GM11168 (cell line): ENCODE measurements around the gene COL27A1.
"Not testable (repeated sequence)": the region's sequence is repeated elsewhere in the genome, so short reads cannot be mapped to it uniquely, and the experiment has no call there.

Experiments
- in situ Hi-C: fragments of 300-500 bp; cut with MboI; formaldehyde crosslinking; loops from one replicate; pipeline ENCODE4 v1.12.0; 2022; ENCODE audit warnings: low sequenced_read_pairs; ENCODE audit not compliant: unreplicated experiment

COL27A1 gene

GRCh38 chr9:114122136-114123027 is 33.0 kb upstream of the COL27A1 start:
- in situ Hi-C loops = no loop called here

DNA sequence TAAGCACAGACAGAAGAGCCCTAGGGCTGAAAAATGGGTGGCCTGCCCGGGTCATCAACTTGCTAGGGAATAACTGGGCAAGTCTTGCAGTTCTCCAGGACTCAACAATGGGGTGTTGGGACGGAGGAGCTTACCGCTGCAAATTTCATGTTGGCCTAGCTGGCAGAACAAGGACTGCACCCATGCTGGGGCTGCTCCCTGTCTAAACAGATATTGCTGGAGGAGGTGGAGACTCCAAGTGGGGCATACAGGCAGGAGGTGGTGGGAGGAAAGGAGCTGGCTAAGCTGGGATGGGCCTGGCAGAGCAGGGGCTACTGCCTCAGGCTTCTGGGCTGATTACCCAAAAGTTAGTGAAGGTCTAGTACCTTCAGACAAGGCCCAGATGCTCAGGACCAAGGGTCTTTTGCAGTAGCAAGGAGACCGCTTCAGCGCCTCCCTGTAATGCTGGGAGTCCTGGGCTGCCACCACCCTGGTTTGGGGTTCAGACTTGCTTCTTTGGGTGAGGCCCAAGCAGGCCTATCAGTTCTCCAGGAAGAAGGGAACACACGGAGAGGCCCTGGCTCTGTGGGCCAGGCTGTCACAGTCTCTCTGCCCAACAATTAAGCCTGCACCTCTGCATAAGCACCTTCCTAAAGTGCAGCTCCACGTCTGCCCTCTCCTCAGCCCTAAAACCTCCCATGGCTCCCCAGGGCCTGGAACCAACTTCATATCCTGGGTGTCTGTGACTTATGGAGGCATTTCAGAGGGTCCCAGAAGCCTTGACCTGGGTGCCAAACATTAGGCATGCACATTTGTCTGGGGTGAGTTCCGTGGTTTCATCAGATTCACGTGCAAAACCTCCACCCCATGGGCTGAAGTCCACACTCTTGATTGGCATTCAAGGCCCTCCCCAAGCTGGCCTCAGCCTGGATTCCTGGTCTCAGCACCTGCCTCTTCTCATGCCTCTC is 32.0 kb upstream of the COL27A1 start:
- in situ Hi-C loops = no loop called here

DNA sequence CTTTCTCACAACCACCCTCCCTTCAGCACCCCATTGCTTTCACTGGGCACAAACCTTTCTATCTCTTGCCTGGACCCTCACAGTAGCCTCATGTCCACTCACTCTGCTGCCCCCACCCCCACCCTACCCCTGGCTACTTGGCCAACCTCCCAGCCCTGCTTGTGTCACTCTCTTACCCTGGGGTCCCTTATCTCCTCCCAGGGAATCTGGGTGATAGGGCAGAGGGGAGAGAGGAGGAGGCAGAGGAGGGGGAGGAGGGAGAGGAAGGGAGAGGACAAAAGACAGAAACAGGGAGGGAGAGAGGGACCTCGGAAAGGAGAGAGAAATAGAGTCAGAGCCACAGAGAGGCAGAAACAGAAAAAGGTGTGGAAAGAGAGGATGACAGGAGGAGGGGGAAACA is 31.2 kb upstream of the COL27A1 start:
- in situ Hi-C loops = no loop called here

DNA sequence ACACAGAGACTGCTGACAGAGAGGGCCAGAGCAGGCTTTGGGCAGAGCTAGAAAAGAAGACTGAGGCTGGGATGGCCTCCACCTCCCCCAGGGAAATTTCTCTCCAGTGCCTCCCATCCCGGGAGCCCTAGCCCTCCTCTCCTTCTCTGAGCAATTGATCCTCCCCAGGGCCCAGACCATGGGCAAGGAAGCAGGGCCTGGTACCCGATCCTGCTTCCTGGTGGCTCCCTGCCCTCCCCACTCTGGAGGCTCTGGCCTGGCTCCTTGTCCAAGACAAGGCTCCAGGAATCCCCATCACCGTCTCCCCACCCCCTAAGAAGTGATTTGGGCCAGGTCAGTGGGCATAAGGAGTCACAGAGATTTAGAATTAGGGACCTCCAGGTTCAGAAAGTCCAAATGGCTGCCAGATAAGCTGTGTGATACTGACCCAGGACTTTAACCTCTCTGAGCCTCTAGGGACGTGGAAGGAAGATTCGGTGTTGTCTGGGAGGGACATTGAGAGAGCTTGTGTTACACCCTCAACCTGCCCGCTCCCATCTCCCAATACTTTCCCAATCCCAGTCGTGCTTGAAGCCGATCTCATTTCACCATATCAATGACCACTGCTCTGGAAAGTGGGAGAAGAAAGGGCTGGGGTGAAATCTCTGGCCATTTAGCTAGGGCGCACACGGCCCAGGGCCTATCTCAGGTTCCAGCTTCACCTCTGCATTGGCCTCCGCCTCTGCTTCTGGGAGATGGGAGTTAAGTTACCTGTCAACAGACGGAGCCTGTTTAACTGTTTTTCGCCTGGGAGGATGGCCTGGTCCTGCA is 30.5 kb upstream of the COL27A1 start:
- in situ Hi-C loops = no loop called here

DNA sequence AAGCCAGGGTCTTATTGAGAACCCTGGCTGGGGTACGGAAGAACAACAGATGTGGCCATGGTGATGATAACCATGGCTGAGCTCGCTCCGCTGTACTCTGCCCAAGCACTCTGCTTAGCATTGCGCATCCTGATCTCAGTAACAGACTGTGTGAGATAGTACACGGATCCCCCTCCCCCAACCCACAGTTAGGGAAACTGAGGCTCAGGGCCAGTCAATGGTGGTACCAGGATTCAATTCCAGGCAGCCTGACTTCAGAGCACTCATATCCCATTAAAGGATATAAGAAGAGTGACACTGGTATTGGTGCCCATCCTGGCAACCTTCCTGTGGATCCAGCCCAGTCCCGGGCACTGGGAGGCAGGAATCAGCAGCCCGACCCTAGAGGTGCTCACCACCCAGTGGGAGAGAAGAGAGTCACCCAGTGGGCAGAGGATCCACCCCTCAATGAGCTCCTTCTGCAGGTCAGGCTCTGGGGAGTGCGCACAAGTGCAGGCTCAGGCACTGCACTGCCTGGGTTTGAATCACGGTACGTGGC is 29.8 kb upstream of the COL27A1 start:
- in situ Hi-C loops = no loop called here

DNA sequence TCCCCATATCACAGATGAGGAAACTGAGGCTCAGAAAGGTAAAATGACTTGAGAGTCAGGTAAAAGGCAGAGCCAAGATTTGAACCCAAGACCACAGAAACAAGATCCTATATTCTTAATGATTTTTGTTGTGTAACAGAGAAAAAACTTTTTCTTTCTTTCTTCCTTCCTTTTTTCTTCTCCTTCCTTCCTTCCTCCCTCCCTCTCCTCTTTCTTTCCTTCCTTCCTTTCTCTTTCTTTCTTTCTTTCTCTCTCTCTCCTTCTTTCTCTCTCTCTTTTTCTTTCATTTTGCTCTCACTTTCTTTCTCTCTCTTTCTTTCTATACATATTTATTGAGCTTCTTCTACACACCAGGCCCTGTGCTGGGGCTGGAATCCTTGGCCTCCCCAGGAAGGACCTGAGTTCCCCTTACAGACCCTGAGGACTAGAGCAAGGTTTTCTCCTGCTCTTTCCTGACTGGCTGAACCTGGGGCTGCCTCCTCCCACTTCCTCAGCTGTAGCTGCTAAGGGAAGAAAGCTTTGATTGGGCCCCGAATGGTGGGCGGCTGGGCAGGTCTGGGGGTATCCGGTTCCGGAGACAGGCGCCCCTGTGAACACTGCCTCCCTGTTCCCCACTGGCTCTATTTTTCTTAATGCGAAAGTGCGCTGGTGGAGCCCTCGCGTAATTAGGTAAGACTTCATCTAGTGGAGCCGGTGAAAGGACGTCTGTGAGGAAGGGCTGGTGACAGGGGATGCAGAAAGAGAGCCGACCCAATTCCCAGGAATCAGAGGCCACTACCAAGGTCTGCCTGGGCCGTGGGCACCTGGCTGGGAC is 28.9 kb upstream of the COL27A1 start:
- in situ Hi-C loops = no loop called here

DNA sequence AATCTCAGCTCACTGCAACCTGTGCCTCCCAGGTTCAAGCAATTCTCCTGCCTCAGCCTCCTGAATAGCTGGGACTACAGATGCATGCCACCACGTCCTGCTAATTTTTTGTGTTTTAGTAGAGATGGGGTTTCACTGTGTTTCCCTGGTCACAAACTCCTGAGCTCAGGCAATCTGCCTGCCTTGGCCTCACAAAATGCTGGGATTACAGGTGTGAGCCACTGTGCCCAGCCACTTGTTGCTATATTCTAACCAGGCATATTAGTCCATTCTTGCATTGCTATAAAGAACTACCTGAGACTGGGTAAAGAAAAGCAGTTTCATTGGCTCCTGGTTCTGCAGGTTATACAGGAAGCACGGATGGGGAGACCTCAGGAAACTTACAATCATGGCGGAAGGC is 26.6 kb upstream of the COL27A1 start:
- in situ Hi-C loops = not testable (repeated sequence)

- in situ Hi-C loops = no loop called here
These were observed 25.2 kb upstream of the COL27A1 start for GRCh38 chr9:114130141-114130540.

GRCh38 chr9:114130624-114131277 is 24.6 kb upstream of the COL27A1 start:
- in situ Hi-C loops = no loop called here

- in situ Hi-C loops = no loop called here
These were observed 23.4 kb upstream of the COL27A1 start for GRCh38 chr9:114131808-114132549.

- in situ Hi-C loops = no loop called here
These were observed 22.8 kb upstream of the COL27A1 start for GRCh38 chr9:114132550-114132918.

- in situ Hi-C loops = no loop called here
These were observed 20.4 kb upstream of the COL27A1 start for GRCh38 chr9:114134827-114135396.

DNA sequence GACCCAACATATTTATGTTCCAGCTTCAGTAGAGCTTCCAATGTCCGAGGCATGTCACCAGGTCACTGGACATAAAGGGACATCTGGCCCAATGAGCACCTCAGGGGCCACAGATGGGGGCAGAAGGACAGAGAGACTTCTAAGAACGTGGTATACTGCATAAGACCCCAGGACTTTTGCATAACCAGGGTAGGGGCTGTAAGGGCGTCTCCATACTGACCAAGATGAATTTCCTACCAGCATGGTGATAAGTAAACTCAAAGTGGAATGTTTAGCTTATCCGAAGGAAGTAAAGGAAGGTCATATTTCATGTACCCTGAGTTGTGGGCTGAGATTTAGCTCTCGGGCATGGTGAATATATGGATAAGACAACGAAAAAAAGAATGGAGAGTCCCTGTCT is 17.5 kb upstream of the COL27A1 start:
- in situ Hi-C loops = no loop called here

DNA sequence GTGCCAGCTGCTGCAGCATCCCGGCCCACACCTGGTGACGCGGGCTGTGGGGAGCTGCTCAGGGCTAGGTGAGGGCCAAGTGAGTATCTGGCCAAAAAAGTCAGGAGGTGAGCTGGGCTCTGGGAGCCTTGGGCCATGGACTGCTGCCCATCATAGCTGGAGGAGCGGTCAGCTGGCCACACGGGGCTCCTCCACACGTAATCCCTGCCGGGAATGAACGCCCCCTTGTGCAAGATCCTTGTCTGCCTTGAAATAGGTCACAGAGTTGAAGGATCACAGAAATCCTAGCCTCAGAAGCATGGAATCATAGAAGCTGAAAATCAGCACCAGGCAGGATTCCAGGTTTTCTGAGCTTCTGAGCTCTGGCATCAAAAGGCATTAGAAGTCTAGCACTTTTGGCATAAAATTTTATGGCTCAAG is 16.8 kb upstream of the COL27A1 start:
- in situ Hi-C loops = no loop called here

DNA sequence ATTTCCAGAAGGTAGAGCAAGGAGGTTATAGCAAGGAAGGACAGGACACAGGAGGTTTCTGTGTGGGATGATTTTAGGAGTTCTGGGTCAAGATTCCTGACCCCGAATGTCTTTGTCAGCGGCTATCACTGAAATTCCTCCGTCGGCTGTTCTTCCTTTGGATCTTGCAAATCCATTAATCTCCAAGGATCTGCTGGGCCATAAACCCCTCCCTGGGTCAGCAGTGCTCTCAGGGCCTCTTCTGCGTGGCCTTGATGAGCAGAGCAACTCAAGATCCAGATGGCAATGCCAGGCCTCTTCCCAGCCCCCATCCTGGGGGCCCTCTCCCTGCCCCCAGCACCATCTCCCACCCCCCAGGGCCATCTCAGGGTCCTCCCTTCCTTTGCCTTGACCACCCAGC is 16.3 kb upstream of the COL27A1 start:
- in situ Hi-C loops = no loop called here

DNA sequence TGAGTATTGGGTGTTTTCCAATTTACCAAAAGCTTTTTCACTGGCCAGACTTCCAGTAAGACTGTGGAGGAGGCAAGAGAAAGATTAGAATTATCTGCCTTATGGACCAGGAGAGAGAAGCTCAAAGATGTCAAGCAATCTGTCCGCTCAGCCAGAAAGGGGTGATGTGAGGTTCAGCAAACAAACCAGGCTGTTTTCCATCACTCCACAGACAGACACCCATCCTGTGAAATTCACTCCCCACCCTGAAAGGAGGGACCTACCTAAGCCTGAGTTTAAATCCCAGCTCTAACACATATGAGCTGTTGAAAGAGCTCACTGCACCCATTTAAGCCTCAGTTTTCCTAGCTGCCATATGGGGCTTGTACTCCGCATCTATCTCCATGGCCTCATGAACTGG is 14.9 kb upstream of the COL27A1 start:
- in situ Hi-C loops = no loop called here

DNA sequence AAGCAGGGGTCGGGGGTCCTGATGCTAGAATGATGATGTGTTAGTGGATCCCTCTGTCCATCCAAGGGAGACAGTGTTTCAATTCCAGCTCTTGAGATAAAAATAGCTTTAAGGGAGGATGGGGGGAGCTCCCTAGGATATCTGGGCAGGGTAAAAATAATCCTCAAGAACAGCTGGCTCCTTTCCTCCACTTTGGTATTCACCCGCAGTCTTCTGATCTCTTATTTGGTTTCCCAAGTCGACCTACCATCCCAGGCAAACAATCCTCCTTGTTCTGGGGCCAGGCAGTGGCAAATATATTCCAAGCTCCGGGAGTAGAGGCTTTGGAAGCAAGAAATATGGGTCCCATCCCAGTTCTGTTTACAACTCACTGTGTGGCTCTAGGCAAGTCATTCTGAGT is 14.5 kb upstream of the COL27A1 start:
- in situ Hi-C loops = no loop called here
